Measurements from ENCODE around the gene NMNAT2.

GRCh38 chr1:183278739-183279591 lies 139.2 kb downstream of the NMNAT2 start:
- TF ChIP-seq YY1 (IDR thresholded peaks at IDR 0.05; ENCODE audit: low read depth) (no peak), REST (IDR thresholded peaks at IDR 0.05; ENCODE audit: low read depth) (no peak), CREB1 (IDR thresholded peaks at IDR 0.05; ENCODE audit: low read depth) (no peak), TCF12 (IDR thresholded peaks at IDR 0.05; ENCODE audit: low read depth) (peak; percentile 44; the same call in 1 of the 2 replicates), MAX (IDR thresholded peaks at IDR 0.05) (0 out of 2 replicates have a peak, but pooled peaks have one; percentile 25)

Data from Ishikawa (cell line).